HG03139 (cell line): ENCODE data around the gene NPIPA3.
A peak's percentile ranks its signal among the peaks of the same experiment; 100 is the strongest.
"Not testable (repeated sequence)": the region's sequence is repeated elsewhere in the genome, so short reads cannot be mapped to it uniquely, and the experiment has no call there.

Experiments used
- ATAC-seq: cut with Tn5 transposase; IDR thresholded peaks from one replicate; pipeline ENCODE4 v1.9.1; 2021; ENCODE audit not compliant: unreplicated experiment

Gene NPIPA3

DNA sequence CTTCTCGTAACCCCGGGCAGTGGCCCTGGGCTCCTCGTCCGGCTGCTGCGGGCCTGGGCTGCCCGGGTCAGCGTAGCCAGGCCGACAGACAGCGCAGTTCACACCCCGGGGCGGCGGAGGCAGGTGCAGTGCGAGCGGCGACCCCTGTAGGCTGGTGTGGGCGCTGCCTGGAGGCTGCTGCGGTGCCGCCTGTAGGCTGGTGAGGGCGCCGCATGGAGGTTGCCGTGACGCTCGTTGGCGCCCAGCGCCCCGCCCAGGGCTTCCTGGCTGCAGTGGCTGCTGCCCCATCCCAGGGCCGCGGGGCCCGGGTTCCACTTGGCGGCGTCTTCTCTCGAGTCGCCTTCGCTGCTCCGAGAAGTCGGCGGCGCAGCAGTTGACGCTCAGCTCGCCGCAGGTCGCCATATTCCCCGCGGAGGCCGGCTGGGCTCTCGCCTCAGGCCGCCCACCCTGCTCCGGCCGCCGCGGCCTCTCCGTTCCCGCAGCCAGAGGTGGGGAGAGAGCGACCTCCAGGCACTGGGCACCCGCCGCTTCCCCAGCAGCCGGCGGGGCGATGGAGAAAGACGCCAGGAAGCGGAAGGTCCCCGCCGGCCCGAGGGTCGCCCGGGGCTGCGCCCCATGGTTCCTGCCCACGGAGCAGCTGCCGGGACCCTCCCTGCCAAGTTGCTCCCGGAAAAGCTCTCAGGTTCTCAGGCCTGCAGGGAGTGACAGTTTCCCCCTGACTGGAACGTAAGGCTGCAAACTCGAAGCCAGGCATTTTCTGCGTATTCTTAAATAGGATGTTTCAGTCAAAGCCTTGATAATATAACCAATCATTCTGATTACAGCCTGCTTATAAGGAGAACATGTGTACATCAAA lies at the start of gene NPIPA3:
TSS of gene NPIPA3 (plus strand) at position 256 of the 856 bp plus-strand sequence. CDS start 5,533 bp downstream, outside the sequence.
- ATAC-seq = peak; percentile 98

DNA sequence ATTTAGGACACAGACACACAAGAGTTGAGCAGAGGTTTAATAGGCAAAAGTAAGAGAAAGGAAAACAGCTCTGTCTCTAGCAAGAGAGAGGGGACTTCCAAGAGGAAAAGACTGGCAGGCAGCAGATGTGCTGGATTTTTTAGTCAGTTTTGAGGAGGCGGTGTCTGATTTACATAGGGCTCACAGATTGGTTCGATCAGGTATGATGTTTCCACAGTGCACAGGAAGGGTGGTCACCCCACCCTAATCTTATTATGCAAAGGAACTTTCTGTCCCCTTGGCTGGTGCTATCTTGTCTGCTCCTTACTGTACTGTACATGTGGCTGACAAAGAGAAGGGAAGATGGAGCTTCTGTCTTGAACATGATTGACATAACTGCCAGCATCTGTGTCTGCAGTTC lies 45.1 kb upstream of the NPIPA3 start:
- ATAC-seq = no peak

GRCh38 chr16:14667347-14668266 lies 35.6 kb upstream of the NPIPA3 start:
- ATAC-seq = no peak

DNA sequence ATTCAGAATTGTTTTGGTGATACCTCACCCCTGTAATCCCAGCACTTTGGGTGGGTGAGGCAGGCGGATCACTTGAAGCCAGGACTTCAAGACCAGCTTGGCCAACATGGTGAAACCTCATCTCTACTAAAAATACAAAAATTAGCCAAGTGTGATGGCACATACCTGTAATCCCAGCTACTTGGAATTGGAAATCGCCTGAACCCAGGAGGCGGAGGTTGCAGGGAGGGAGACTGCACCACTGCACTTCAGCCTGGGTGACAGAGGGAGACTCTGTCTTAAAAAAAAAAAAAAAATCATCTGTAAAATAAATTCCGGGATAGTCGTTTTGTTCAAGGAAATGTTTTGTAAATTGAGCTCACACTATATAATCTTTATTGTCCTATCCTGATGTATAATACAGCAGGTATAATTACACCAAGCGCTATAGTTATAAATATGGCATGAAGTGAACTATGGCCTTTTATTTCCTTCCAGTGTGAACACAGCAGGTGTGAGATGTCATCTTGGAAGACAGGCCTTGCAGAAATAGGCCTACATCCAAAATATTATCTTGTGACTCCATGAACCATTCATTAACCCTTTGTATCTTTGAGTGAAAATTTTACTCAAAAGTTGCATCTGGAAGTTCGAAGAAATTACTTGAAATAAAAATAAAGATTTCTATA lies 34.5 kb upstream of the NPIPA3 start:
- no peak for ATAC-seq

DNA sequence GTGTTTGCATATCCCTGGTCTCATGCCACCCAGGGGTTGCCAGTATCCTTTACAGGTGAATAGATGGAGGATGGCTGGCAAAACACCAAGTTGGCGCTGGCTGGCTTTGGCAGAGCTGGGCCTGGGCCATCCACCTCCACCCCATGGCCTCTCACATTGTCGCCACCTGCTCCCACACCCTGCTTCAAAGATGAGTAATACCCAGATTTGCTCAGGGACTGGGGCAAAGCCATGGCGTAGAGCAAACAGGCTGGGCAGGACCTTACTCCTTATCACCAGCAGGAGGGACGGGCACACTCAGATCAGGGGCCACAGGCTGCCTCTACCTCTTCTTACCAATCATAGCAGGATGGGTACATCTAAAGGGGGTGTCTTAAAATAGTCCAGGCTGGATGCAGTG lies 33.4 kb upstream of the NPIPA3 start:
- no peak for ATAC-seq

DNA sequence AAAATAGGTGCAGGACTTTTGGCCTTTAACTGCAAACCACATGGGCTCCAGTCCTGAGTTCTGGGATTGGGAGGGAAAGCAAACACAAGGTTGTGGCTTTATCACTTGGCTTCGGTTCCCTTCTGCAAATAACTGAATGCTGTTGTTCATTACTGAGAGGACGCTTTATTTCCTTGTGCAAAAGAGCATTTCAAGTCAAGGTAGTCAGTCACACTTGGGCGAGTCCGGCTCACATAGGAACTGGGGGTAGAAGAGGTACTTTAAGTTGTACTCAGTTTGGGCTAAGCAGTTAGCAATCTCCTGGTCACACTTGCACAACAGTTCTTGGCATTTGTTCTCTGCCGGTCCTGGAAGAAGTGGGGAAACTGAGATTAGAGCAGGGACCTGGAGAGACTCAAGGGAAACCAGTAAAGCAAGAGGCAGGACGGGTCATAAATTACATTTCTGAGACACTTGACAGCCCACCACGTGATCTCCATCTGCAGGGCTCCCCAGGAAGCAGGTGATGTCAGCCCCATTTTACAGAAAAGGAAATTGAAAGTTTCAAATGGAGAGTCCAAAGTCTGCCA lies 30.7 kb upstream of the NPIPA3 start:
- ATAC-seq = no peak

- ATAC-seq = no peak
Measured at GRCh38 chr16:14676633-14677032, 26.6 kb upstream of the NPIPA3 start.

DNA sequence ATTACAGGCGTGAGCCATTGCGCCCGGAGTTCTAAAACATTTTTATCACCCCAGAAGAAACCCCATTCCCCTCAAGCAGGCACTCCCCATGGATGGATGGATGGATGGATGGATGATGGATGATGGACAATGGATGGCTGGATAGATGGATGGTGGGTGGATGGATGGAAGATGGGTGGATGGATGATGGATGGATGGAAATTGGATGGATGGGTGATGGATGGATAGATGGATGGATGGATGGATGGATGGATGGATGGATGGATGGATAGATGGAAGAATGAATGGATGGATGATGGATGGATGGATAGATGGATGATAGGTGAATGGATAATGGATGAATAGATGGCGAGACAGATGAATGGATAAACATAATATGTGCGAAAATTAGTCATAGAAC lies 25.6 kb upstream of the NPIPA3 start:
- ATAC-seq = no peak

GRCh38 chr16:14678748-14679497 lies 24.3 kb upstream of the NPIPA3 start:
- no peak for ATAC-seq

GRCh38 chr16:14680396-14680795 lies 22.8 kb upstream of the NPIPA3 start:
- not testable (repeated sequence) for ATAC-seq

DNA sequence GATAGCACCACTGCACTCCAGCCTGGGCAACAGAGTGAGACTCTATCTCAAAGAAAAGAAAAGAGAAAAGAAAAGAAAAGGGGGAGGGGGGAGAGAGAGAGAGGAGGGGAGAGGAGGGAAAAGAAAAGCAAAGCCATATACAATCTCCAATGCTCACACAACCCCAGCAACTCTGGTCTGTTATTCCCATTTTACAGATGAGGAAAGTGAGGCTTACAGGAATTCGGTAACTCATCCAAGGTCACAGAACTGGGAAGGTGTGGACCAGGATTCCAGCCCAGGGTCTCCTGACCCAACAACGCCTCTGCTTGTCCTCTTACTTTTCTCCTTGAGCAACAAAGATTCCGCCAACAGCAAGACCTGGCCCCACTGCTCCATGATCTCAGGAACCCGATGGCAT lies 22.1 kb upstream of the NPIPA3 start:
- ATAC-seq = no peak

DNA sequence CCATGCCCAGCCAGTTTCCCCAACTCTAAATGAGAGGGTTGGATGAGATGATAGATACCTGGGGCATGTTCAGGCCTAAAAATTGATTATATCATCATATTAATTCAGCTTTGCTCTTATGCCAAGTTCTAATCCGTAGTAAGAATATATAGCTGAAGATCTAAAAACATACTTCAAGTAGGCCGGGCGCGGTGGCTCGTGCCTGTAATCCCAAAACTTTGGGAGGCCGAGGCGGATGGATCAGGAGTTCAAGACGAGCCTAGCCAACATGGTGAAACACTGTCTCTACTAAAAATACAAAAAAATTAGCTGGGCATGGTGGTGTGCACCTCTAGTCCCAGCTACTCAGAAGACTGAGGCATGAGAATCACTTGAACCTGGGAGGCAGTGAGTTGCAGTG lies 21.1 kb upstream of the NPIPA3 start:
- no peak for ATAC-seq

GRCh38 chr16:14685870-14686793 lies 17.1 kb upstream of the NPIPA3 start:
- not testable (repeated sequence) for ATAC-seq

DNA sequence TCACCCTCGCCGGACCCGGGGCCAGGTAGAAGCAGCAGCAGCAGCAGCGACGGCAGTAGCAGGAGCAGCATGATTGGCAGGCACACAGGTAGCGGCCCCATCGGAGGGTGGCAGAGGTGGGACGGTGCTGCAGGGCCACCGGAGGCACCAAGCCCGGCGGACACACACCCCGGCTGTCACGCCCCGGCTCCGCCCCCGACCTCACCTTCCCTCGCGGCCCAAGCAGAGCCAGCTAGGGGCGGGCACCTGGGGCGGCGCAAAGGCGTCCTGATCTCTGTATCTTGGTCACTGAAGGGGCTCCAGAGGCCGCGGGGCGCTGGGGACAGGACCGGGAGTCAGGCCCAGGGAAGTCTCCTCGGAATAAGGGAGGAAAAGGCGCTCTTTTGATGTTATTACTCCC lies 9.1 kb upstream of the NPIPA3 start, which contains the start of gene PLA2G10:
TSS of gene PLA2G10 (minus strand) at position 180 of the 400 bp plus-strand sequence. CDS start at position 101, 79 bp downstream.
- ATAC-seq = not testable (repeated sequence)

DNA sequence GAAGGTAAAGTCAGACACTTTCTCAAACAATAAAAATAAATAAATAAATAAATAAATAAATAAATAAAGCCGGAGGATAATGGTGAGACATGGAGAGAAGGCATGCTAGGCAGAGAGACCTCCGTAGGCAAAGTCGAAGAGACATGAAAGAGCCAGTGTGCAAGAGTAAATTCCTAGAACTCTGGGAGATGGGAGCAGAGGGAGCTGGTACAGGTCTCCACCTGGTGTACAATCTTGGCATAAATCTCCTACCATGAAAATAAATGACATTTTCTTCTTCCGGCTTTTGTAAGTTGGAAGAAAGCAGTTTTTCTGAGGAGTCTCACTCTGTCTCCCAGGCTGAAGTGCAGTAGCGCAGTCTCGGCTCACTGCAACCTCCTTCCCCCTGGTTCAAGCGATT lies 1.4 kb upstream of the NPIPA3 start:
- ATAC-seq = not testable (repeated sequence)

- not testable (repeated sequence) for ATAC-seq
Measured at GRCh38 chr16:14702672-14703071, 539 bp upstream of the NPIPA3 start.

DNA sequence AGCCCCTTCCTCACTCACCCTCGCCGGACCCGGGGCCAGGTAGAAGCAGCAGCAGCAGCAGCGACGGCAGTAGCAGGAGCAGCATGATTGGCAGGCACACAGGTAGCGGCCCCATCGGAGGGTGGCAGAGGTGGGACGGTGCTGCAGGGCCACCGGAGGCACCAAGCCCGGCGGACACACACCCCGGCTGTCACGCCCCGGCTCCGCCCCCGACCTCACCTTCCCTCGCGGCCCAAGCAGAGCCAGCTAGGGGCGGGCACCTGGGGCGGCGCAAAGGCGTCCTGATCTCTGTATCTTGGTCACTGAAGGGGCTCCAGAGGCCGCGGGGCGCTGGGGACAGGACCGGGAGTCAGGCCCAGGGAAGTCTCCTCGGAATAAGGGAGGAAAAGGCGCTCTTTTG lies 30.0 kb downstream of the NPIPA3 start:
- not testable (repeated sequence) for ATAC-seq

- ATAC-seq = not testable (repeated sequence)
Measured at GRCh38 chr16:14740832-14741385, 37.7 kb downstream of the NPIPA3 start.

DNA sequence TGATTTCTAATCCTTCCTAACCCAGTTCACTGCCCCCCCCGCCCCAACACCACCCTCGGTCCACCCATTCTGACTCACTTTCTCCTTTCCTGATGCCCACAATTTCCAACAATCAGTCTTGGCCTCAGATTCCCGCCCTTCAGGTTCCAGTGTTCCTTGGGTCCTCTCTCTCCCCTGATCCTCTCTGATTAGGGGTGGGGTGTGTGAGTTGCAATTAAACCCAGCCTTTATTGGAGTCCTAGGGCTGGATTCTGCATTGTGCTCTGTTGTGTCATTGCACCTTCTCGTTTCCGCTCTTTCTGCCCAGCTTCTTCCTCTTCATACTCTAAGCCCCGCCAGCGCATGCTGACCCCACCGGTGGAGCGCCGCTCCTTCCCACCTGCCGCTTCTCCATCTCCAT lies 38.6 kb downstream of the NPIPA3 start:
- not testable (repeated sequence) for ATAC-seq
